WTC11 (cell line): Measurements from ENCODE around the gene ANKRD9. TPM values are rescaled to one million over a fixed set of nuclear protein-coding genes. Genes with fewer than 3 reads are reported as not detected.

Experiments used
- ATAC-seq: fragments of 200-7000 bp; cut with Tn5 transposase; 2 replicates; pipeline ENCODE4 v1.10.0; 2021; ENCODE audit warnings: mild to moderate bottlenecking, moderate library complexity
- CTCF ChIA-PET: fragments of 300-600 bp; sonication (Branson Sonifier 250); formaldehyde crosslinking; loops from one replicate; lab custom pipeline; 2021; ENCODE audit warnings: antibody characterized with exemption; lab: Charles Lee
- POLR2A ChIA-PET: fragments of 350-600 bp; sonication (Branson Sonifier 250); formaldehyde crosslinking; loops from one replicate; lab custom pipeline; 2021; ENCODE audit warnings: antibody characterized with exemption; lab: Charles Lee
- DNase-seq: peaks from one replicate; pipeline ENCODE4 v3.0.0; 2021; ENCODE audit warnings: low spot score
- H3K27ac Mint-ChIP-seq: 2 replicates; pipeline ENCODE4 v1.8.0; 2021; ENCODE audit warnings: mixed read lengths
- H3K27me3 Mint-ChIP-seq: 2 replicates; pipeline ENCODE4 v1.8.0; 2021; ENCODE audit warnings: low read depth, mild to moderate bottlenecking, moderate library complexity, mixed read lengths
- H3K36me3 Mint-ChIP-seq: 2 replicates; pipeline ENCODE4 v1.8.0; 2021; ENCODE audit warnings: mixed read lengths
- H3K4me1 Mint-ChIP-seq: 2 replicates; pipeline ENCODE4 v1.8.0; 2022; ENCODE audit warnings: mixed read lengths
- H3K4me3 Mint-ChIP-seq: 2 replicates; pipeline ENCODE4 v1.8.0; 2021; ENCODE audit warnings: mild to moderate bottlenecking, moderate library complexity, mixed read lengths
- H3K9me3 Mint-ChIP-seq: 2 replicates; pipeline ENCODE4 v1.8.0; 2021; ENCODE audit warnings: mixed read lengths
- ETV6 ChIP-seq: sonication (generic); formaldehyde crosslinking; IDR thresholded peaks from 2 replicates; pipeline ENCODE4 v1.8.1; 2022; ENCODE audit warnings: mild to moderate bottlenecking, missing genetic modification reagents
- GABPB1 ChIP-seq: sonication (generic); formaldehyde crosslinking; IDR thresholded peaks from 2 replicates; pipeline ENCODE4 v1.8.1; 2023; ENCODE audit warnings: mild to moderate bottlenecking, missing genetic modification reagents
- IRF2 ChIP-seq: sonication (generic); formaldehyde crosslinking; IDR thresholded peaks from 2 replicates; pipeline ENCODE4 v1.8.0; 2022; ENCODE audit warnings: low read depth, missing genetic modification reagents, borderline replicate concordance
- MYBL2 ChIP-seq: sonication (generic); formaldehyde crosslinking; IDR thresholded peaks from 2 replicates; pipeline ENCODE4 v1.8.1; 2023; ENCODE audit warnings: mild to moderate bottlenecking, moderate library complexity, missing genetic modification reagents
- NR2C2 ChIP-seq: sonication (generic); formaldehyde crosslinking; IDR thresholded peaks from 2 replicates; pipeline ENCODE4 v1.8.0; 2022; ENCODE audit warnings: mild to moderate bottlenecking, missing genetic modification reagents
- OVOL2 ChIP-seq: fragments of 250-450 bp; sonication (Bioruptor Pico); IDR thresholded peaks from 2 replicates; pipeline ENCODE4 v1.9.0; 2021; ENCODE audit warnings: mild to moderate bottlenecking, borderline replicate concordance
- SMAD3 ChIP-seq: sonication (generic); formaldehyde crosslinking; IDR thresholded peaks from 2 replicates; pipeline ENCODE4 v1.8.0; 2022; ENCODE audit warnings: missing genetic modification reagents, mild to moderate bottlenecking, borderline replicate concordance
- ZNF263 ChIP-seq: sonication (generic); formaldehyde crosslinking; IDR thresholded peaks from 2 replicates; pipeline ENCODE4 v1.8.1; 2022; ENCODE audit warnings: low read depth, mild to moderate bottlenecking, moderate library complexity, missing genetic modification reagents
- ZNF416 ChIP-seq: fragments of 250-450 bp; sonication (Bioruptor Pico); IDR thresholded peaks from 2 replicates; pipeline ENCODE4 v1.9.0; 2021; ENCODE audit warnings: mild to moderate bottlenecking, inconsistent platforms
- total RNA-seq: library from RNA; stranded (reverse); gene quantifications from 3 replicates; pipeline ENCODE4 v1.2.3, GENCODE V29; 2021
- TF ChIP-seq, protein P1 (sequence below): sonication (generic); formaldehyde crosslinking; IDR thresholded peaks from 2 replicates; pipeline ENCODE4 v1.8.1; 2023; ENCODE audit warnings: mild to moderate bottlenecking, missing genetic modification reagents, borderline replicate concordance
- TF ChIP-seq, protein P2 (sequence below): sonication (generic); formaldehyde crosslinking; IDR thresholded peaks from 2 replicates; pipeline ENCODE4 v1.8.0; 2022; ENCODE audit warnings: mild to moderate bottlenecking, missing genetic modification reagents
- TF ChIP-seq, protein P3 (sequence below): sonication (generic); formaldehyde crosslinking; conservative IDR thresholded peaks from 2 replicates; pipeline ENCODE4 v1.8.1; 2023; ENCODE audit warnings: mild to moderate bottlenecking, low read depth, missing genetic modification reagents, moderate library complexity
- TF ChIP-seq, protein P4 (sequence below): sonication (generic); formaldehyde crosslinking; IDR thresholded peaks from 2 replicates; pipeline ENCODE4 v1.8.1; 2022; ENCODE audit warnings: mild to moderate bottlenecking, missing genetic modification reagents, moderate library complexity, borderline replicate concordance
- TF ChIP-seq, protein P5 (sequence below): fragments of 250-450 bp; sonication (Bioruptor Pico); IDR thresholded peaks from 2 replicates; pipeline ENCODE4 v1.8.0; 2021; ENCODE audit warnings: mild to moderate bottlenecking
- TF ChIP-seq, protein P6 (sequence below): sonication (generic); formaldehyde crosslinking; IDR thresholded peaks from 2 replicates; pipeline ENCODE4 v1.8.1; 2023; ENCODE audit warnings: mild to moderate bottlenecking, missing genetic modification reagents, moderate library complexity
- TF ChIP-seq, protein P7 (sequence below): sonication (generic); formaldehyde crosslinking; IDR thresholded peaks from 2 replicates; pipeline ENCODE4 v1.8.0; 2023; ENCODE audit warnings: mild to moderate bottlenecking, missing genetic modification reagents
- TF ChIP-seq, protein P8 (sequence below): sonication (generic); formaldehyde crosslinking; IDR thresholded peaks from 2 replicates; pipeline ENCODE4 v1.8.1; 2022; ENCODE audit warnings: missing genetic modification reagents, borderline replicate concordance

The ANKRD9 gene
- total RNA-seq, 1 experiment from 2014 or later: 63.8 TPM

DNA sequence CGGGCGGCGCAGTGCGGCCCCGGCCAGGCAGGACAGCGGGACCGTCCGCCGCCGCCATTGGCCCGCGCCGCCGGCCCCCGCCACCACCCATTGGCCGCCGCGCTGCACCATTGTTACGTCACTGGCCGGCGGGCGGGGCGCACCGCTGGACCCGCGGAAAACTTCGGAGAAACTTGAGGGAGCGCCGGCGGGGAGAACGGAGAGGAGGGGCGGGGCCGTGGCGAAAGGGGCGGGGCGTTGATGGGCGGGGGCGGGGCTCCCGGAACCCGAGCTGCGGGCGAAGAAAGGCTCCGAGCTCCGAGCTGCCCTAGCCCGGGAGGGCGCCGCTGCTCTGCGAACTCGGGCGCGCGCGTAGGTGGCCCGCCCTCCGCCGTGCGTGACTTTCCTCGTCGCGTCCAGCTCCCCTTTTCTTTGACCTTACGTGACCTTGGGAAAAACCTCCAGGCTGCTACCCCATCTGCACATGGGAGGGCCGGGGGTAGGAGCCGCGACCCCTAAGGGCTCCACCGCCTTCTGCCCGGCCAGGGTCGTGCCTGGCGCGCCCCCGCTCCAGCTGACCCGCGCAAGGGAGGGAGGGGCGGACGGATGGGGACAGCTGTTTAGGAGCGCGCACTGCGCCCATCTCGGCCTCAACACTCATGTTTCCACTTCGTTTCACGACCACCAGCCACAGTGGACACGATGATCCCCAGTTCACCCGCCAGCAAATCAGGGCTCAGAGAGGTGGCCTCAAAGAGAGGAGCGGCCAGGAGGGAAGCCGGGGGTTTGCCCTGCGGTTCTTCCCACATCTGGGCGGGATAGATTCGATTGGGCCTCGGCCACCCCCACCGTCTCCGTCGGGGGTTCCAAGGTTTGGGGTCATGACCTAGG is at the start of gene ANKRD9 (continued):
- TF ChIP-seq, protein P1, sequence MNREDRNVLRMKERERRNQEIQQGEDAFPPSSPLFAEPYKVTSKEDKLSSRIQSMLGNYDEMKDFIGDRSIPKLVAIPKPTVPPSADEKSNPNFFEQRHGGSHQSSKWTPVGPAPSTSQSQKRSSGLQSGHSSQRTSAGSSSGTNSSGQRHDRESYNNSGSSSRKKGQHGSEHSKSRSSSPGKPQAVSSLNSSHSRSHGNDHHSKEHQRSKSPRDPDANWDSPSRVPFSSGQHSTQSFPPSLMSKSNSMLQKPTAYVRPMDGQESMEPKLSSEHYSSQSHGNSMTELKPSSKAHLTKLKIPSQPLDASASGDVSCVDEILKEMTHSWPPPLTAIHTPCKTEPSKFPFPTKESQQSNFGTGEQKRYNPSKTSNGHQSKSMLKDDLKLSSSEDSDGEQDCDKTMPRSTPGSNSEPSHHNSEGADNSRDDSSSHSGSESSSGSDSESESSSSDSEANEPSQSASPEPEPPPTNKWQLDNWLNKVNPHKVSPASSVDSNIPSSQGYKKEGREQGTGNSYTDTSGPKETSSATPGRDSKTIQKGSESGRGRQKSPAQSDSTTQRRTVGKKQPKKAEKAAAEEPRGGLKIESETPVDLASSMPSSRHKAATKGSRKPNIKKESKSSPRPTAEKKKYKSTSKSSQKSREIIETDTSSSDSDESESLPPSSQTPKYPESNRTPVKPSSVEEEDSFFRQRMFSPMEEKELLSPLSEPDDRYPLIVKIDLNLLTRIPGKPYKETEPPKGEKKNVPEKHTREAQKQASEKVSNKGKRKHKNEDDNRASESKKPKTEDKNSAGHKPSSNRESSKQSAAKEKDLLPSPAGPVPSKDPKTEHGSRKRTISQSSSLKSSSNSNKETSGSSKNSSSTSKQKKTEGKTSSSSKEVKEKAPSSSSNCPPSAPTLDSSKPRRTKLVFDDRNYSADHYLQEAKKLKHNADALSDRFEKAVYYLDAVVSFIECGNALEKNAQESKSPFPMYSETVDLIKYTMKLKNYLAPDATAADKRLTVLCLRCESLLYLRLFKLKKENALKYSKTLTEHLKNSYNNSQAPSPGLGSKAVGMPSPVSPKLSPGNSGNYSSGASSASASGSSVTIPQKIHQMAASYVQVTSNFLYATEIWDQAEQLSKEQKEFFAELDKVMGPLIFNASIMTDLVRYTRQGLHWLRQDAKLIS (CRISPR knock-in tag): no peak
- TF ChIP-seq ZNF416 (CRISPR knock-in tag) (no peak), ETV6 (CRISPR knock-in tag) (peak; percentile 40; the same call in 1 of the 2 replicates), SMAD3 (CRISPR knock-in tag) (no peak), GABPB1 (0 out of 2 replicates have a peak, but pooled peaks have one; percentile 30), ZNF263 (CRISPR knock-in tag) (no peak), NR2C2 (CRISPR knock-in tag) (no peak)
- TF ChIP-seq, protein P2, sequence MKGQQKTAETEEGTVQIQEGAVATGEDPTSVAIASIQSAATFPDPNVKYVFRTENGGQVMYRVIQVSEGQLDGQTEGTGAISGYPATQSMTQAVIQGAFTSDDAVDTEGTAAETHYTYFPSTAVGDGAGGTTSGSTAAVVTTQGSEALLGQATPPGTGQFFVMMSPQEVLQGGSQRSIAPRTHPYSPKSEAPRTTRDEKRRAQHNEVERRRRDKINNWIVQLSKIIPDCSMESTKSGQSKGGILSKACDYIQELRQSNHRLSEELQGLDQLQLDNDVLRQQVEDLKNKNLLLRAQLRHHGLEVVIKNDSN (CRISPR knock-in tag): 0 out of 2 replicates have a peak, but pooled peaks have one; percentile 9
- TF ChIP-seq, protein P3, sequence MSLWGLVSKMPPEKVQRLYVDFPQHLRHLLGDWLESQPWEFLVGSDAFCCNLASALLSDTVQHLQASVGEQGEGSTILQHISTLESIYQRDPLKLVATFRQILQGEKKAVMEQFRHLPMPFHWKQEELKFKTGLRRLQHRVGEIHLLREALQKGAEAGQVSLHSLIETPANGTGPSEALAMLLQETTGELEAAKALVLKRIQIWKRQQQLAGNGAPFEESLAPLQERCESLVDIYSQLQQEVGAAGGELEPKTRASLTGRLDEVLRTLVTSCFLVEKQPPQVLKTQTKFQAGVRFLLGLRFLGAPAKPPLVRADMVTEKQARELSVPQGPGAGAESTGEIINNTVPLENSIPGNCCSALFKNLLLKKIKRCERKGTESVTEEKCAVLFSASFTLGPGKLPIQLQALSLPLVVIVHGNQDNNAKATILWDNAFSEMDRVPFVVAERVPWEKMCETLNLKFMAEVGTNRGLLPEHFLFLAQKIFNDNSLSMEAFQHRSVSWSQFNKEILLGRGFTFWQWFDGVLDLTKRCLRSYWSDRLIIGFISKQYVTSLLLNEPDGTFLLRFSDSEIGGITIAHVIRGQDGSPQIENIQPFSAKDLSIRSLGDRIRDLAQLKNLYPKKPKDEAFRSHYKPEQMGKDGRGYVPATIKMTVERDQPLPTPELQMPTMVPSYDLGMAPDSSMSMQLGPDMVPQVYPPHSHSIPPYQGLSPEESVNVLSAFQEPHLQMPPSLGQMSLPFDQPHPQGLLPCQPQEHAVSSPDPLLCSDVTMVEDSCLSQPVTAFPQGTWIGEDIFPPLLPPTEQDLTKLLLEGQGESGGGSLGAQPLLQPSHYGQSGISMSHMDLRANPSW (CRISPR knock-in tag): no peak
- TF ChIP-seq, protein P4, sequence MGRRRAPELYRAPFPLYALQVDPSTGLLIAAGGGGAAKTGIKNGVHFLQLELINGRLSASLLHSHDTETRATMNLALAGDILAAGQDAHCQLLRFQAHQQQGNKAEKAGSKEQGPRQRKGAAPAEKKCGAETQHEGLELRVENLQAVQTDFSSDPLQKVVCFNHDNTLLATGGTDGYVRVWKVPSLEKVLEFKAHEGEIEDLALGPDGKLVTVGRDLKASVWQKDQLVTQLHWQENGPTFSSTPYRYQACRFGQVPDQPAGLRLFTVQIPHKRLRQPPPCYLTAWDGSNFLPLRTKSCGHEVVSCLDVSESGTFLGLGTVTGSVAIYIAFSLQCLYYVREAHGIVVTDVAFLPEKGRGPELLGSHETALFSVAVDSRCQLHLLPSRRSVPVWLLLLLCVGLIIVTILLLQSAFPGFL (CRISPR knock-in tag): no peak
- TF ChIP-seq, protein P5, sequence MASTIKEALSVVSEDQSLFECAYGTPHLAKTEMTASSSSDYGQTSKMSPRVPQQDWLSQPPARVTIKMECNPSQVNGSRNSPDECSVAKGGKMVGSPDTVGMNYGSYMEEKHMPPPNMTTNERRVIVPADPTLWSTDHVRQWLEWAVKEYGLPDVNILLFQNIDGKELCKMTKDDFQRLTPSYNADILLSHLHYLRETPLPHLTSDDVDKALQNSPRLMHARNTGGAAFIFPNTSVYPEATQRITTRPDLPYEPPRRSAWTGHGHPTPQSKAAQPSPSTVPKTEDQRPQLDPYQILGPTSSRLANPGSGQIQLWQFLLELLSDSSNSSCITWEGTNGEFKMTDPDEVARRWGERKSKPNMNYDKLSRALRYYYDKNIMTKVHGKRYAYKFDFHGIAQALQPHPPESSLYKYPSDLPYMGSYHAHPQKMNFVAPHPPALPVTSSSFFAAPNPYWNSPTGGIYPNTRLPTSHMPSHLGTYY: 0 out of 2 replicates have a peak, but pooled peaks have one; percentile 31

DNA sequence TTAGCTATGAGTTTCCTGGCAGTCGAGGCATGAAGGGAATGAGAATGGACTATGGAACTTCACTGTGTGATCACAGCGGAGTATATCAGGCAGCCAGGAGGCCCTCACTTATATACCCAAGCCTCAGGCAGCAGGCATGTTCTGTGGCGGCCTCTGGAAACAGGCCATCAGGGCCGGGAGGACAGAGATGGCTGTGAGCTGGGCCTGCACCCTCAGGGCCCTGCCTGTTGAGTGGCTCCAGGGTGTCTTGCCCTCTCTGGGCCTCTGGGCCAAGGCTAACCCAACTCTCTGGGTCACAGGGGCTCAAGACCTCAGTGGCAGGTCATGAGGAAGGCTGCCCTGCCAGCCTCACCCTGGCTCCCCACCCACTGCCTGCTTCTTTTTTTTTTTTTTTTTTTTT is 49.0 kb upstream of the ANKRD9 start:
- Mint-ChIP-seq H3K27ac (no peak overlapping the region), H3K9me3 (peaks cover 5% of the 10 kb centered on the region), H3K4me1 (0 out of 2 replicates have a peak, but pooled peaks cover 2% of the 10 kb centered on the region), H3K27me3 (peaks cover under 1% of the 10 kb centered on the region; the same call in 1 of the 2 replicates), H3K4me3 (no peak overlapping the region), H3K36me3 (no peaks in the 10 kb centered on the region)
- ChIA-PET CTCF (no interaction called here), POLR2A (no interaction called here)
- no peak for ATAC-seq
- no peak for DNase-seq
- TF ChIP-seq, protein P6, sequence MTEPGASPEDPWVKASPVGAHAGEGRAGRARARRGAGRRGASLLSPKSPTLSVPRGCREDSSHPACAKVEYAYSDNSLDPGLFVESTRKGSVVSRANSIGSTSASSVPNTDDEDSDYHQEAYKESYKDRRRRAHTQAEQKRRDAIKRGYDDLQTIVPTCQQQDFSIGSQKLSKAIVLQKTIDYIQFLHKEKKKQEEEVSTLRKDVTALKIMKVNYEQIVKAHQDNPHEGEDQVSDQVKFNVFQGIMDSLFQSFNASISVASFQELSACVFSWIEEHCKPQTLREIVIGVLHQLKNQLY (CRISPR knock-in tag): no peak
- TF ChIP-seq MYBL2 (no peak), OVOL2 (CRISPR knock-in tag) (no peak), IRF2 (CRISPR knock-in tag) (no peak)
- TF ChIP-seq, protein P7, sequence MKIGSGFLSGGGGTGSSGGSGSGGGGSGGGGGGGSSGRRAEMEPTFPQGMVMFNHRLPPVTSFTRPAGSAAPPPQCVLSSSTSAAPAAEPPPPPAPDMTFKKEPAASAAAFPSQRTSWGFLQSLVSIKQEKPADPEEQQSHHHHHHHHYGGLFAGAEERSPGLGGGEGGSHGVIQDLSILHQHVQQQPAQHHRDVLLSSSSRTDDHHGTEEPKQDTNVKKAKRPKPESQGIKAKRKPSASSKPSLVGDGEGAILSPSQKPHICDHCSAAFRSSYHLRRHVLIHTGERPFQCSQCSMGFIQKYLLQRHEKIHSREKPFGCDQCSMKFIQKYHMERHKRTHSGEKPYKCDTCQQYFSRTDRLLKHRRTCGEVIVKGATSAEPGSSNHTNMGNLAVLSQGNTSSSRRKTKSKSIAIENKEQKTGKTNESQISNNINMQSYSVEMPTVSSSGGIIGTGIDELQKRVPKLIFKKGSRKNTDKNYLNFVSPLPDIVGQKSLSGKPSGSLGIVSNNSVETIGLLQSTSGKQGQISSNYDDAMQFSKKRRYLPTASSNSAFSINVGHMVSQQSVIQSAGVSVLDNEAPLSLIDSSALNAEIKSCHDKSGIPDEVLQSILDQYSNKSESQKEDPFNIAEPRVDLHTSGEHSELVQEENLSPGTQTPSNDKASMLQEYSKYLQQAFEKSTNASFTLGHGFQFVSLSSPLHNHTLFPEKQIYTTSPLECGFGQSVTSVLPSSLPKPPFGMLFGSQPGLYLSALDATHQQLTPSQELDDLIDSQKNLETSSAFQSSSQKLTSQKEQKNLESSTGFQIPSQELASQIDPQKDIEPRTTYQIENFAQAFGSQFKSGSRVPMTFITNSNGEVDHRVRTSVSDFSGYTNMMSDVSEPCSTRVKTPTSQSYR (CRISPR knock-in tag): no peak
- TF ChIP-seq, protein P8, sequence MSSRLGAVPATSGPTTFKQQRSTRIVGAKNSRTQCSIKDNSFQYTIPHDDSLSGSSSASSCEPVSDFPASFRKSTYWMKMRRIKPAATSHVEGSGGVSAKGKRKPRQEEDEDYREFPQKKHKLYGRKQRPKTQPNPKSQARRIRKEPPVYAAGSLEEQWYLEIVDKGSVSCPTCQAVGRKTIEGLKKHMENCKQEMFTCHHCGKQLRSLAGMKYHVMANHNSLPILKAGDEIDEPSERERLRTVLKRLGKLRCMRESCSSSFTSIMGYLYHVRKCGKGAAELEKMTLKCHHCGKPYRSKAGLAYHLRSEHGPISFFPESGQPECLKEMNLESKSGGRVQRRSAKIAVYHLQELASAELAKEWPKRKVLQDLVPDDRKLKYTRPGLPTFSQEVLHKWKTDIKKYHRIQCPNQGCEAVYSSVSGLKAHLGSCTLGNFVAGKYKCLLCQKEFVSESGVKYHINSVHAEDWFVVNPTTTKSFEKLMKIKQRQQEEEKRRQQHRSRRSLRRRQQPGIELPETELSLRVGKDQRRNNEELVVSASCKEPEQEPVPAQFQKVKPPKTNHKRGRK: no peak
